Ectodermal cell (in vitro differentiated cells): ENCODE results near the gene SALL1.

ENCODE experiments used
- H3K27ac ChIP-seq: 2 replicates; pipeline ENCODE4 v1.7.0; 2013; ENCODE audit warnings: mild to moderate bottlenecking, low read depth, low read length; ENCODE audit not compliant: insufficient read depth, poor library complexity, severe bottlenecking
- H3K27me3 ChIP-seq: 2 replicates; pipeline ENCODE4 v1.7.0; 2013; ENCODE audit warnings: mild to moderate bottlenecking, low read length; ENCODE audit not compliant: insufficient read depth, control insufficient read depth, poor library complexity, severe bottlenecking
- H3K36me3 ChIP-seq: one replicate; pipeline ENCODE4 v1.7.0; 2013; ENCODE audit warnings: low read length; ENCODE audit not compliant: control insufficient read depth, insufficient read depth
- H3K4me1 ChIP-seq: one replicate; pipeline ENCODE4 v1.7.0; 2013; ENCODE audit warnings: low read length; ENCODE audit not compliant: control insufficient read depth, insufficient read depth
- H3K4me3 ChIP-seq: 2 replicates; pipeline ENCODE4 v1.7.0; 2013; ENCODE audit warnings: low read depth, low read length, control low read depth; ENCODE audit not compliant: insufficient read depth
- H3K9me3 ChIP-seq: 2 replicates; pipeline ENCODE4 v1.7.0; 2013; ENCODE audit warnings: mild to moderate bottlenecking, low read length, moderate library complexity; ENCODE audit not compliant: control insufficient read depth
- WGBS, 2 experiments: methylation state at CpG; one replicate each; pipeline ENCODE4 v1.1.7; 2013; ENCODE audit warnings: missing lambda C conversion rate in 2 of 2; 5-methylcytosine and 5-hydroxymethylcytosine counted together

Gene SALL1

DNA sequence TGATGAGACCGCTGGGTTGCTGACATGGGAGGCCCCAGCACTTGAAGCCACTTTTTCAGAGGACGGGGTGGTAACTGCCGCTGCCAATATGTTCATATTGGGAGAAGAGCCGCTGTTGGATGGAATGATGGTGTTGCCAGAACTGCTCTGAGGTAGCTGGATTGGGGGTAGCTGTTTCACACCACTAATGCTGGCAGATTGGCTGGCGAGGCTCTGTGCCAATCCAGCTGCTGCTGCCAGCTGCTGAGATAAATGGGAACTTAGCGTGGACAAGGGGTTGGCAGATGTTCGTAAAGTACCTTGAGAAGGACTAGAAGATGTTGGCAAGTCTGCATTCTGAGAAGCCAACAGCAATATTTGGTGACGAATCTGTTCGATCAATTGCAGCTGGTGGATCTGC lies 10.0 kb downstream of the SALL1 start:
- H3K4me3 ChIP-seq: no peak overlapping the region
- no peaks in the 10 kb centered on the region for H3K27me3 ChIP-seq
- H3K9me3 ChIP-seq: no peaks in the 10 kb centered on the region
- peaks cover 44% of the 10 kb centered on the region for H3K36me3 ChIP-seq
- no peak overlapping the region for H3K27ac ChIP-seq
- 97 to 98% methylated on average over 9 of the region's 9 CpGs for WGBS, 2 experiments
- peaks cover 36% of the 10 kb centered on the region for H3K4me1 ChIP-seq

DNA sequence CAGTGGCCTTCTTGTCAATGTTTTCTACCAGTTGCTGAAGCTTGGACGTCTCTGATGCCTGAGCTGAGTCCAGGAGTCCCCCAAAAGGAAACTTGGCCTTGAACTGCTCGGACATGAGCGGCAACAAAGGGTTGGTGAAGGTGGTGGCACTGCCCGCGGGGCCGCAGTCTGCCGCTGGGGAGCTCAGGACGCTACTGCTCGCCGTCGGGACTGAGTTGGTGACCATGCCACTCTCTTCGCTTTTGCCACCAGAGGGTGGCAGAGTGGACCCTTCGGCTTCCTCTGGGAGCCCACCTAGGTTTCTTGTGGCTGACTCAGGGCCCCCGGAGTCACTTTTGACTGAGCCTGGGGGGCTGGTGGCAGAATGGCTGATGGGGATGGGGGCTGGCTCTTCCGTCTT lies 11.0 kb downstream of the SALL1 start:
- no peak overlapping the region for H3K4me3 ChIP-seq
- peaks cover 44% of the 10 kb centered on the region for H3K36me3 ChIP-seq
- 94 to 97% methylated on average over 15 of the region's 15 CpGs for WGBS, 2 experiments
- H3K4me1 ChIP-seq: peaks cover 30% of the 10 kb centered on the region
- no peak overlapping the region for H3K27ac ChIP-seq
- no peaks in the 10 kb centered on the region for H3K9me3 ChIP-seq
- H3K27me3 ChIP-seq: no peaks in the 10 kb centered on the region

DNA sequence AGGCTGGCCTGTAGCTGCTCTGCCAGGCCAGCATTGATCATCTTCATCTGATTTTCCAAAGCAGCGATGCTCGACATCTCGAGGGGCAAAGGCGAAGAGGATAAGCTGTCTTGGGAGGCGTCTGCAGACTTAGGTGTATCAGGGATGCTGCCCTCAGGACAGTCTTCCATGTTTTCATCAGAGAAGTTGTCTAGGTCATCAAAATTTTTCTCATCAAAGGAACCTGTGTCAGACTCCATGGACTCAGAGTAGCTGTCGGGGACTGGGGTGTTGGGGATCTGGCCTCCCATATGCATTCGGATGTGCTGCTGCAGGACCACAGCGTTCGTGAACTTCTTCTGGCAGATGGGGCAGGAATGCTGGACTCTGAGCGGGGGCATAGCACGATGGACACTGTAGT lies 11.5 kb downstream of the SALL1 start:
- peaks cover 44% of the 10 kb centered on the region for H3K36me3 ChIP-seq
- H3K27me3 ChIP-seq: no peaks in the 10 kb centered on the region
- no peak overlapping the region for H3K4me3 ChIP-seq
- no peaks in the 10 kb centered on the region for H3K9me3 ChIP-seq
- H3K4me1 ChIP-seq: peaks cover 26% of the 10 kb centered on the region
- 88 to 89% methylated on average over 11 of the region's 11 CpGs for WGBS, 2 experiments
- H3K27ac ChIP-seq: no peak overlapping the region

DNA sequence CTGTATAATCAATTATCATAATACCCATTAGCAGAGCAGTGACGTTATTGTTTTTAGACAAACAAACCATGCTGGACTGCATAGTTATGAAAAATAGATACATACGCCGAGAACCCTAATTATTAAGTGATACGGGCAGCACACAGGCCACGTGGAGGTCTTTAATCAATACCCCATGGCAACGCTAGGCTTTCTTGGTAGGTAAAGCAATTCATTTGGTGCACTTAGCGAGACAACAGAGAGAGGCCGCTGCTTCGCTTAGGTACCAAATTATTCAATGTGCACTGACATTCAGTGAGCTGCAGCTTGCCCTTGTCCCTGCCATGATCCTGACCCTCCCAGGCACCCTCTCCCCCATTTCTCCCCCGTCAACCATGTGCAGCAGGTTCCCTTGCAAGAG lies 12.9 kb downstream of the SALL1 start:
- H3K36me3 ChIP-seq: peaks cover 44% of the 10 kb centered on the region
- H3K4me1 ChIP-seq: peaks cover 22% of the 10 kb centered on the region
- WGBS, 2 experiments: 96 to 97% methylated on average over 10 of the region's 10 CpGs
- H3K4me3 ChIP-seq: no peak overlapping the region
- no peaks in the 10 kb centered on the region for H3K27me3 ChIP-seq
- no peak overlapping the region for H3K27ac ChIP-seq
- H3K9me3 ChIP-seq: no peaks in the 10 kb centered on the region

DNA sequence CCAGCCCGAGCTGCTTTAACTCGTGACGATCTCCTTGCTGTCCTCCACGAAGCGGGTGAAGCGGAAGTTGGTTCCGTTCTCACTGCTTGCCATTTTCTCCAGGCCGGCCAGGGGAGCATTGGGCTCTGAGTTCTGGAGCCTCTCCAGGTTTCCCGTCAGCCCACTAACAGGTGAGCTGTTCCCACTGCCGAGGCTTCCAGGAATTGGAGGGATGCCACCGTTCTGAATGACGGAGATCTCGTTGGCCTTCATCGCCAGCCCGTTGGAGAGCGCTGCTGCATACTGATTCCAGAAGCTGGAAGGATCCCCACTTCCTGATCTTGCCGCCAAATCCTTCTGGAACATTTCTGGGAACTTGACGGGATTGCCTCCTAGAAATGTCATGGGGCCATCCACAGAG lies 14.0 kb downstream of the SALL1 start:
- no peak overlapping the region for H3K27ac ChIP-seq
- no peak overlapping the region for H3K4me3 ChIP-seq
- peaks cover 44% of the 10 kb centered on the region for H3K36me3 ChIP-seq
- no peaks in the 10 kb centered on the region for H3K9me3 ChIP-seq
- no peaks in the 10 kb centered on the region for H3K27me3 ChIP-seq
- H3K4me1 ChIP-seq: peaks cover 19% of the 10 kb centered on the region
- 92 to 94% methylated on average over 18 of the region's 18 CpGs for WGBS, 2 experiments

DNA sequence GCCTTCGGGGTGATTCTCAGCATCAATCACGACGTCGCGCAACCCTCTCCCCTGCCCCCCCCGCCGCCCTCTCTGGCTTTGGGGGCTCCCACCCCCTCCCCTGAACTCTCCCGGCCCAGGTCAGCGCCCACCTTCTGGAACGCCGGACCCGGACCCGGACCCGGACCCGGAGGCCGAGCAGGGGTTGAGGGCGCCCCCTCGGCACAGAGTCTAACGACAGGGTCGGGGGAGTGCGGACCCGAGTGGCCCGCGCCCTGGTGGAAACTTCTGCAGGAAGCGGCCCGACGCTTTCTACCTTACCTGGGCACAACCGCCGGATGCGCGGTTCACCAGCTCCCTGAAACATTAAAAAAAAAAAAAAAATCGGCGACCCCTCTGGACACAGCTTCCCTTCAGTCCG lies 16.2 kb downstream of the SALL1 start:
- peaks cover 21% of the 10 kb centered on the region for H3K4me1 ChIP-seq
- no peak overlapping the region for H3K4me3 ChIP-seq
- no peak overlapping the region for H3K27ac ChIP-seq
- peaks cover 30% of the 10 kb centered on the region for H3K36me3 ChIP-seq
- no peaks in the 10 kb centered on the region for H3K9me3 ChIP-seq
- 91% methylated on average over 33 of the region's 34 CpGs for WGBS, 2 experiments
- no peaks in the 10 kb centered on the region for H3K27me3 ChIP-seq

DNA sequence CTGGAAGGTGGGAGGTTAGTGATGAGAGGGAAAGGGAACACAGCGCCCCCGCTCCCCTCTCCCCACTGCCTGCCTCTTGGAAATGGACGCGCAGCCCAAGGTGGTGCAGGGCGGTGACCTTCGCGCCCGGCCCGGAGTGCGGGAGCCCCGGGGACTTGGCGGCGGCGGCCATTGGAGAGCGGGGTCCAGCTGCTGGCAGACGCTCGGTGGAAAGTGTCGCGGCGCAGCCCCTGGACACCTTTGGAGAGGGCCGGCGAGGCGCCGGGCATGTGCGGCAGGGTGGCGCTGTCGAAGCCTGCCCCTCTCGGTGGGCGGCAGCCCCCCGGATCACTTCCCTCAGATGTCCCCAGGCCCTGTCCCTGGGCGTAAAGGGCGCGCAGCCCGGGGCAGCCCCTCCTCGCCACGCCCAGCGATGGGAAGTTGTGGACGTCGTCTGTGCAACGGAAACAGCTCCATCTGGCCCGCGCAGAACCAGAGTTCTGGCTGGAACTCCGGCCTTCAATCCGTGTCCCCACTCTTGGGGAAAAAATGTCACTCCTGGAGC lies 16.7 kb downstream of the SALL1 start:
- H3K4me3 ChIP-seq: no peak overlapping the region
- H3K36me3 ChIP-seq: peaks cover 25% of the 10 kb centered on the region
- H3K27me3 ChIP-seq: no peaks in the 10 kb centered on the region
- 82 to 84% methylated on average over 44 of the region's 44 CpGs for WGBS, 2 experiments
- peaks cover 21% of the 10 kb centered on the region for H3K4me1 ChIP-seq
- no peak overlapping the region for H3K27ac ChIP-seq
- no peaks in the 10 kb centered on the region for H3K9me3 ChIP-seq

DNA sequence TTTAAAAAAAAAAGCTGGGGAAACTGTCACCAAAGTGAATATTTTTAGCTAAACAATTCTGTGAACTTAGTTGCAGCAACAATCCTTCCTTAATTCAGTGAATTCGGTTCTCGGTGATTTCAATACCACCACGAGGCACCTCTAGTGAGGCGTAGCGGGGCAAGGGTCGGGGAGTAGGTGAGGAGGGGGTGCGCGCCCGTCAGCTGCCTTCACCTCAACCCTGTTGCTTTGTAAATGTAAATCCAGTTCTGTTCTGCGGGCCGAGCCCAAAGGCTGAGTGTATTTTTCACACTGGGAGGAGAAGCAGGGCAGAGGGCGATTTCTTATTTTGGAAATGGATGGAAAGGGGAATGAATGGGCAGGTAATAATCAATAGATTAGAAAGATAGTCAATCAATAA lies 17.4 kb downstream of the SALL1 start:
- Histone ChIP-seq H3K36me3 (peaks cover 19% of the 10 kb centered on the region), H3K4me1 (peaks cover 21% of the 10 kb centered on the region), H3K27me3 (no peaks in the 10 kb centered on the region), H3K27ac (no peak overlapping the region), H3K4me3 (no peak overlapping the region), H3K9me3 (no peaks in the 10 kb centered on the region)
- WGBS, 2 experiments: 13 to 16% methylated on average over 12 of the region's 12 CpGs

DNA sequence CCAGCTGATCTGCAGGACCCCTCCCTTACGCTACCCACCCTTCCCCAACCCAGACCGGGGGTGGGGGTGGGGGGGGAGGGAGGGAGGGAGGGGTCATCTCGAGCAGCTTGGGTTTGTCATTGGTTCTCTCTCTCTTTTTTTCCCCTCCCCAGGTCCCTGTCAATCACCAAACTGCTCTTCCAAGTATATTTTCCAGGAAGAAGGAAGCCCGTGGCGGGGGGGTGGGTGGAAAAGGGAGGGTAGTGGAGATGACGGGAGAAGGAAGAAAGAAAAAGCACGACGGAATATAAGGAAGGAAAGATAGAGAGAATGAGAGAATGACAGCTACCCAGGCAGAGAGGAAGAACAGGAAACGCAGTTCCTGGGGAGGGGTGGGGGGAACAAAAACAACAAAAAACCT lies 17.9 kb downstream of the SALL1 start:
- Histone ChIP-seq H3K27me3 (no peaks in the 10 kb centered on the region), H3K27ac (no peak overlapping the region), H3K4me1 (peaks cover 19% of the 10 kb centered on the region), H3K4me3 (no peak overlapping the region), H3K9me3 (no peaks in the 10 kb centered on the region), H3K36me3 (peaks cover 14% of the 10 kb centered on the region)
- WGBS, 2 experiments: 2 to 3% methylated on average over 5 to 6 of the region's 9 CpGs

DNA sequence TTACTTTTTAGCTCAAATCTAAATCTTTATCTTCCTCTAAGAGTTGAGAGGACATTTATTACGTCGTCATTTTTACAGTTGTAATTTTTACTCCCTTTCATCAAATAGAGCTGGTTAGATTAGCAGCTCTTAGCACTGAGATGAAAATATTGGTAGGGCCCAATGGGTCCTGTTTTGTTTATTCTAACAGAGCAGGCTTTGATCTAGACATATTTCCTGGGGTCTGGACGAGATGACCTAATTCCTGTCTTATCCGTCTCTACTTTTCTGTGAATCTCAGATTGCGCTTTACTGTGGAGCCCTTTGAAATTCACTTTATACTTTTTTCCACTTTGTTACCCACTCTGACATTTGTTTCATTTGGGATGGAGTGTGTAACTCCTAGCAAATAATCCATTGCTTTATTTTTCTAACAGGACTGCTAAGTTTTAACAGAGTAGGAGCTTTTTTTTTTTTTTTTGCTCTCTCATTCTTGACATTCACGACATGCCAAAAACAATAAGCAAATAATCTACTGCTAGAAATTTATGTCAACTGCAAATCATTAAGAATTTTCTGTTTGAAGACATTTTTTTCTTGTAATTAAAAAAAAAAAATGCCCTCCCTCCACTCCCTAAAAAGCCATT lies 18.5 kb downstream of the SALL1 start:
- H3K4me1 ChIP-seq: peaks cover 16% of the 10 kb centered on the region
- no peaks in the 10 kb centered on the region for H3K27me3 ChIP-seq
- WGBS, 2 experiments: 67 to 70% methylated on average over 3 to 6 of the region's 6 CpGs
- H3K4me3 ChIP-seq: no peak overlapping the region
- peaks cover 8% of the 10 kb centered on the region for H3K36me3 ChIP-seq
- H3K27ac ChIP-seq: no peak overlapping the region
- H3K9me3 ChIP-seq: no peaks in the 10 kb centered on the region
